Upper lobe of right lung (tissue), 1 donor: ENCODE results near the gene MGAT4D. TPM values are rescaled to one million over a fixed set of nuclear protein-coding genes. Genes with fewer than 3 reads are reported as not detected.
"Not testable (repeated sequence)": the region's sequence is repeated elsewhere in the genome, so short reads cannot be mapped to it uniquely, and the experiment has no call there.

Experiments used
- ATAC-seq: fragments of 200-7000 bp; cut with Tn5 transposase; one replicate; pipeline ENCODE4 v1.9.1; 2020; ENCODE audit warnings: mild to moderate bottlenecking, moderate library complexity
- DNase-seq: peaks from one replicate; pipeline ENCODE4 v3.0.0-alpha.2; 2020
- H3K27ac ChIP-seq: fragments of 200-600 bp; one replicate; pipeline ENCODE4 v1.8.0; 2022
- H3K27me3 ChIP-seq: fragments of 200-600 bp; one replicate; pipeline ENCODE4 v1.8.0; 2022; ENCODE audit warnings: mild to moderate bottlenecking
- H3K36me3 ChIP-seq: fragments of 200-600 bp; one replicate; pipeline ENCODE4 v1.8.0; 2022
- H3K4me1 ChIP-seq: fragments of 200-600 bp; one replicate; pipeline ENCODE4 v1.8.0; 2022
- H3K4me3 ChIP-seq: fragments of 200-600 bp; one replicate; pipeline ENCODE4 v1.8.0; 2022; ENCODE audit warnings: mild to moderate bottlenecking
- H3K9me3 ChIP-seq: fragments of 200-600 bp; one replicate; pipeline ENCODE4 v1.8.0; 2022
- intact Hi-C: fragments of 100-400 bp; cut with DNase I; formaldehyde crosslinking; loops from one replicate; pipeline ENCODE4 v1.11.0; 2022
- total RNA-seq: library from RNA; stranded (reverse); fragmentation: NEBNext Ultra II Directional; extraction: Animal tissue kit (Norgen Biotek cat#: 25700); gene quantifications from one replicate; pipeline ENCODE4 v1.2.1, GENCODE V29; 2021
- TF ChIP-seq, protein P1 (sequence below): fragments of 200-600 bp; IDR thresholded peaks from one replicate; pipeline ENCODE4 v1.8.0; 2022; ENCODE audit warnings: antibody characterized with exemption
- donor health status: DM: no; HTN: yes; CAD: no; lungs with severe emphysema.

Gene MGAT4D
- total RNA-seq, 1 donor from 2014 or later = not detected

DNA sequence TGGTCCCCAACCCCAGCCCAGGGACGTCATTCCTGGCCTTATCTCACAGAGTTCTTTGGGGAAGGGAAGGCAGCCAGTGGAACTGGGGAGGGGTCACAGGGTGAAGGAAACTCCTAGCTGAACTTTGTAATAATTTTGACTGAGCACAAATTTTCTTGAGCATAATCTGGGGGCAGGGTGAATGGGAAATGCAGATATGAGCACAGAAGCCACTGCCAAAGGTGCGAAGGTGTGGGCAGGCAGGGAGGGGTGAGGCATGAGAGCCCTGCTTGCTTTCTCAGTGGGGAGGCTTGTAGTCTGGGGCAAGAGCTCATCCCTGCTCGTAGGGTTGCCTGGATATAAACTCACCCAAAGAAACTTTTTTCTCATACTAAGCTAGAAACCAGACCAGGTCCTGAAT is 34.9 kb downstream of the MGAT4D start:
- Histone ChIP-seq H3K36me3 (no peaks in the 10 kb centered on the region), H3K9me3 (no peaks in the 10 kb centered on the region), H3K27ac (no peak overlapping the region), H3K4me3 (no peak overlapping the region), H3K27me3 (peaks cover 5% of the 10 kb centered on the region), H3K4me1 (no peaks in the 10 kb centered on the region)
- no peak for ATAC-seq
- TF ChIP-seq, protein P1, sequence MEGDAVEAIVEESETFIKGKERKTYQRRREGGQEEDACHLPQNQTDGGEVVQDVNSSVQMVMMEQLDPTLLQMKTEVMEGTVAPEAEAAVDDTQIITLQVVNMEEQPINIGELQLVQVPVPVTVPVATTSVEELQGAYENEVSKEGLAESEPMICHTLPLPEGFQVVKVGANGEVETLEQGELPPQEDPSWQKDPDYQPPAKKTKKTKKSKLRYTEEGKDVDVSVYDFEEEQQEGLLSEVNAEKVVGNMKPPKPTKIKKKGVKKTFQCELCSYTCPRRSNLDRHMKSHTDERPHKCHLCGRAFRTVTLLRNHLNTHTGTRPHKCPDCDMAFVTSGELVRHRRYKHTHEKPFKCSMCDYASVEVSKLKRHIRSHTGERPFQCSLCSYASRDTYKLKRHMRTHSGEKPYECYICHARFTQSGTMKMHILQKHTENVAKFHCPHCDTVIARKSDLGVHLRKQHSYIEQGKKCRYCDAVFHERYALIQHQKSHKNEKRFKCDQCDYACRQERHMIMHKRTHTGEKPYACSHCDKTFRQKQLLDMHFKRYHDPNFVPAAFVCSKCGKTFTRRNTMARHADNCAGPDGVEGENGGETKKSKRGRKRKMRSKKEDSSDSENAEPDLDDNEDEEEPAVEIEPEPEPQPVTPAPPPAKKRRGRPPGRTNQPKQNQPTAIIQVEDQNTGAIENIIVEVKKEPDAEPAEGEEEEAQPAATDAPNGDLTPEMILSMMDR = no peak
- intact Hi-C loops = no loop called here
- no peak for DNase-seq

DNA sequence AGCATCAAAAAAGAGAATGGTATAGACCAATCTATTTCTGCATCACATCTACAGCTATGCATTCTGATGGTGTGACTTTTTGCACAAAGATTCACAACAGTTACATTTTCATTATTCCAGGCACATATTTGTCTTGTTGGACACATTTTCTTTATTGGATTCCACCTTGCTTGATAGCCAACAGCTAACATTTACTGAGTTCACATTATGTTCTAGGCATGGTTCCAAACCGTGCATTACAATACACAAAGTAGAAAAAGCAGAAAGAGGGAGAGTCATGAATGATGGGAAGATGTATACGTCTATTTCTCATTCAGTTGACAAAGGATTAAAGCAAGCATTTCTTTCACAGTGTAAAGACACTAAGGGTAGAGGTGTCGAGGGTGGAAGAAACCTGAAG is 47.7 kb downstream of the MGAT4D start:
- ATAC-seq = no peak
- DNase-seq = no peak
- no peak overlapping the region for H3K27ac ChIP-seq
- intact Hi-C loops = no loop called here
- no peak overlapping the region for H3K4me3 ChIP-seq
- no peaks in the 10 kb centered on the region for H3K4me1 ChIP-seq
- TF ChIP-seq, protein P1 = no peak
- no peaks in the 10 kb centered on the region for H3K9me3 ChIP-seq
- peaks cover under 1% of the 10 kb centered on the region for H3K27me3 ChIP-seq
- no peaks in the 10 kb centered on the region for H3K36me3 ChIP-seq

DNA sequence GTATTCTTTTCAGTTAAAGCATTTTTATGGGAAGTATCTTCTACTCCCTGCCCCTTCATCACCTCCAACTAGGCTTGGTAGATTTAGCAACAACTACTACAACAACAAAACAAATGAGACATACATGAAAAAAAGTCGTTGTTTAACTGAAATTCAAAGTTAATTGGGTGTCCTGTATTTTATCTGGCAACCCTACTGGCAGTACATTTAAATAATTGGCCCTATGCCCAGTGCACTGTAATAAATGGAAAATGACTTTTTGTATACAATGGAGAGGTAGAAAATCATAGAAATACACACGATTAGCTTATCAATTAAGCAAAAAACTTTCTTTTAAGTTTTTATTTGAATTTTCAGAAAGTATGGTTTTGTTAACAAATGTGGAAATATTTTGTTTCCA is 49.3 kb downstream of the MGAT4D start:
- DNase-seq (no peak), ATAC-seq (no peak)
- Histone ChIP-seq H3K4me1 (no peaks in the 10 kb centered on the region), H3K27me3 (peaks cover 3% of the 10 kb centered on the region), H3K9me3 (no peaks in the 10 kb centered on the region), H3K36me3 (no peaks in the 10 kb centered on the region), H3K4me3 (no peak overlapping the region), H3K27ac (no peak overlapping the region)
- intact Hi-C loops = no loop called here
- TF ChIP-seq, protein P1 = no peak

DNA sequence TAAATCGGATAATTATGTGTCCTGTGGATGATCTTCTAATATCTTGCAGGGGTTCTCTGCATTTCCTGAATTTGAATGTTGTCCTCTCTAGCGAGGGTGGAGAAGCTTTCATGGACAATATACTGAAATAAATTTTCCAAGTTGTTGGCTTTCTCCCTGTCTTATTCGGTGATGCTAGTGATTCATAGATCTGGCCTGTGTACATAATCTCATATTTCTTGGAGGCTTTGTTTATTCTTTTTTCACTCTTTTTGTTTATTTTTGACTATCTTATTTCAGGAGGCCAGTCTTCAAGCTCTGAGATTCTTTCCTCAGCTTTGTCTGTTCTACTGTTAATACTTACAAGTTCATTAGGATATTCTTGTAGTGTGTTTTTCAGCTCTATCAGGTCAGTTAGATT is 49.9 kb downstream of the MGAT4D start:
- H3K36me3 ChIP-seq = no peaks in the 10 kb centered on the region
- no peak overlapping the region for H3K27ac ChIP-seq
- TF ChIP-seq, protein P1 = no peak
- no peaks in the 10 kb centered on the region for H3K4me1 ChIP-seq
- intact Hi-C loops = no loop called here
- ATAC-seq (no peak), DNase-seq (no peak)
- H3K27me3 ChIP-seq = peaks cover 3% of the 10 kb centered on the region
- no peaks in the 10 kb centered on the region for H3K9me3 ChIP-seq
- no peak overlapping the region for H3K4me3 ChIP-seq

DNA sequence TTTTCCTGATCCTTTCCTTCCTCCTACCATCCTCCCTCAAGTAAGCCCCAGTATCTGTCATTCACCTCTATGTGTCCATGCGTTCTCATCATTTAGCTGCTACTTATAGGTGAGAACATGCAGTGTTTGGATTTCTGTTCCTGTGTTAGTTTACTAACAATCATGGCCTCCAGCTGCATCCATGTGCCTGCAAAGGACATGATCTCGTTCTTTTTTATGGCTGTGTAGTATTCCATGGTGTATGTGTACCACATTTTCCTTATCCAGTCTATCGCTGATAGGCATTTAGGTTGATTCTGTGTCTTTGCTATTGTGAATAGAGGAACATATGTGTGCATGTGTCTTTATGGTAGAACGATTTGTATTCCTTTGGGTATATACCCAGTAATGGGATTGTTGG is 53.7 kb downstream of the MGAT4D start:
- intact Hi-C loops = not testable (repeated sequence)

DNA sequence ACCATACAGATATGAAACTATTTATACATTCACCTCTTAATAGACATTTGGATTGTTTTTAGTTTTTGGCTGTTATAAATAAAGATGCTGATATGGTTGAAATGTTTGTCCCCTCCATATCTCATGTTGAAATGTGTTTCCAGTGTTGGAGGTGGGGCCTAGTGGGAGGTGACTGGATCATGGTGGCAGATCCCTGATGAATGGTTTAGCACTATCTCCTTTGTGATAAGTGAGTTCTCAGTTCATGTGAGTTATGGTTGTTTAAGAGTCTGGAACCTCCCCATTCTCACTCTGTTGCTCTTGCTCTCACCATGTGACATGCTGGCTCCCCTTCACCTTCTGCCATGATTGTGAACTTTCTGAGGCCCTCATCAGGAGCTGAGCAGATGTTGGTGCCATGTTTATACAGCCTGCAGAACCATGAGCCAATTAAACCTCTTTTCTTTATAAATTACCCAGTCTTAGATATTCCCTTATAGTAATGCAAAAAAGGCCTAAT is 58.4 kb downstream of the MGAT4D start:
- ATAC-seq = no peak

More for the DNA sequence above, 53.7 kb downstream of the MGAT4D start:
- not testable (repeated sequence) for H3K27ac ChIP-seq, ATAC-seq, H3K4me3 ChIP-seq, DNase-seq, H3K27me3 ChIP-seq, H3K36me3 ChIP-seq, H3K4me1 ChIP-seq, H3K9me3 ChIP-seq

More for the DNA sequence above, 58.4 kb downstream of the MGAT4D start:
- no peaks in the 10 kb centered on the region for H3K27me3 ChIP-seq
- TF ChIP-seq, protein P1 = no peak
- H3K4me1 ChIP-seq = no peaks in the 10 kb centered on the region
- DNase-seq = no peak
- H3K36me3 ChIP-seq = no peaks in the 10 kb centered on the region
- no peak overlapping the region for H3K27ac ChIP-seq
- intact Hi-C loops = no loop called here
- H3K9me3 ChIP-seq = no peaks in the 10 kb centered on the region
- H3K4me3 ChIP-seq = no peak overlapping the region
